ENCODE results near the gene COLEC12.
A peak's percentile ranks its signal among the peaks of the same experiment; 100 is the strongest.

COLEC12 gene

GRCh38 chr18:505483-506122 lies 5.1 kb upstream of the COLEC12 start:
- no peak for DNase-seq

DNA sequence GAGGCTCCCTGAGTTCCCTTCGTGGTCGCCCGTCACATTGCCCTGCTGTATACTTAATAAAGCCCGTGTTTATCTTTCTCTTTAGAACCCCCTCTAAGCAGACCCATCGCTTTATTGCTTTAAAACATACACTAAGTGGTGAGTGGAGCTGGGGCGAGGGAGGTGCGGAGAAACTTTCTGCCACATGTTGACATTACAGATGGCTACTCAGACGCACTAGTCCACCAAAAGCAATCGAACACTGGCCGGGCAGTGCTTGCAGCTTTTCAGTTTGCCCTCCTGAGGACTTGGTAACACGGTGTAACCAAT lies 859 bp upstream of the COLEC12 start:
- no peak for DNase-seq

GRCh38 chr18:499776-500631 lies 497 bp downstream of the COLEC12 start:
- DNase-seq, result no peak

GRCh38 chr18:498931-499775 lies 1.3 kb downstream of the COLEC12 start:
- no peak for DNase-seq

DNA sequence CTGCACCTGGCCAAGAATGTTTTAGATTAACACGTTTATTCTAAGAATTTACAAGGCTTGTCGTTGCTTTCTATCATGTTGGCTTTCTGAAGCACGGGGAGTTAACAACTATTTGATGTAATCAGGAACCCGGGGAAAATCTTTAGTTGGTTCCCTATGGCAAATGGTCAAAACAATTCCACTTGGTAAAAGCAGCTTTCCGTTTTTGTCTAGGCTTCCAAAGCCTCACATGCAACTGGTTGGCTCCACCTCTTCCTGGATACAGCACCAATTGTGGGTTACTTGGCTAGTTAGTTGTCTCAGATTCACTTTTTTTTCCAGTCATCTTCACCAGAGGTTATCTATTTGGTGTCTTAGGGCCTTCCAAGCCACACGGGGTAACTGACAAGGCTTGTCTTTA lies 2.8 kb downstream of the COLEC12 start:
- DNase-seq, result no peak

GRCh38 chr18:495452-495851 lies 5.0 kb downstream of the COLEC12 start:
- no peak for DNase-seq

DNA sequence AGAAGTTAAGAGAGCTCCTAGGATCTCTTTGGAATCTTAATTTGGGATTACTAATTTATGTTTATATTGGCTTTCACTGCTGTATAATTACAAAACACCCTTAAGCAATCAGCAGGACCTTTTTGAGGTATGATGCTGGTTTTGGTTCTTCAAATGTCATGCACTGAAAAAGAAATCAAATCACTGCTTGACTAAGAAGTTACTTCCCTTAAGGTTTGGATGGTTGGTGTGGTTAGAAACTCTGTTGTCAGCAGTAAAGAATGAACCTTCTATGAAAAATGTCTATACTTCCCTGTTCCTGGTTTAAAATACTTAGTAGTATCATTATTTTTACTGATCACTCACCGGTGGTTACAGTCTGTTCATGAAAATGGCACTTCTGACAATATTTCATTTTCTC lies 5.5 kb downstream of the COLEC12 start:
- DNase-seq, result no peak

DNA sequence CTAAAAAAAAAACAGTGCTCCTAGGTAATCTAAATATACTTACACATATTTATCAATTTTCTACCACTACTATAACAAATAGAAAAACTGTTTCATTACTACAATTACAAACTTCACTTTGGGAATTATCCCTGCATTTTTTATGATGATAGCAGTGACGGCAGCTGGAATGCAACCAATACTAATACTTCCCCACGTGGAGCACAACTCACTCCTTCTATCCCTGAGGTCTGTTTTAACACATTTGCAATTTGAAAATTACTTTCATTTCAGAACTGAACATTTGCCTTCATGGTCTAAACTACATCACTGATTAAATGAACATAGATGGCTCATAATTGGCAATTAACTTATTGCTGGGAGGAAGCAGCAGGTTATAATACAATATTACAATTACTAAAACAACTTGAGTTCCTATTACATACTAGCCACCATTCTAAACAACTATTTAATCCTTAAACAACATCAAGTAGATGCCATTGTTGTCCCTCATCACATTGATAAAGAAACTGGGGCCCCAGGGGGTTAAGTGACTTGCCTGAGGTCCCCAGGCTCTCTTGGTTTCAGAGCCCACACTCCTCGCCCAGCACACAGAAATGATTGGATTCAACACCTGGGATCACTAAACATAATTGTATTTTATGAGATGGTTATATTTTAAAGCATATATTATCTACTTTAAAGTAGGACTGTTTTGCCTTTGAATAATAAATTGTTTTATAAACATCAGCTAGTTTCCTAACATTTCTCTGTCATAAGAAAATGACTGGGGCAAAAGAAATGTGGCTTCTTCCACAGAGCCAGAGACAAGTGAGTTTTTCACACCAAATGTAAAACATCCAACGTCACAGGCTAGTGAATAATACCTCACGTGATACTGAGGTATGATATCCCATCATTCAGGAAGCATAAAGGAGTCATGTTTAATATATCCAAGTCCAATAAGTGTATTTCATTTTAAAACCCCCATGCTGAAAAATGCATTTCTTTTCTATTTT lies 6.2 kb downstream of the COLEC12 start:
- no peak for DNase-seq

- no peak for DNase-seq
Measured at GRCh38 chr18:492451-492850, 8.1 kb downstream of the COLEC12 start.

- DNase-seq, result no peak
Measured at GRCh38 chr18:490624-491023, 9.9 kb downstream of the COLEC12 start.

- no peak for DNase-seq
Measured at GRCh38 chr18:490024-490366, 10.5 kb downstream of the COLEC12 start.

GRCh38 chr18:489244-490023 lies 11.1 kb downstream of the COLEC12 start:
- no peak for DNase-seq

- no peak for DNase-seq
Measured at GRCh38 chr18:486929-487740, 13.4 kb downstream of the COLEC12 start.

- DNase-seq, result no peak
Measured at GRCh38 chr18:484749-485464, 15.6 kb downstream of the COLEC12 start.

- DNase-seq, result no peak
Measured at GRCh38 chr18:478681-479080, 21.8 kb downstream of the COLEC12 start.

DNA sequence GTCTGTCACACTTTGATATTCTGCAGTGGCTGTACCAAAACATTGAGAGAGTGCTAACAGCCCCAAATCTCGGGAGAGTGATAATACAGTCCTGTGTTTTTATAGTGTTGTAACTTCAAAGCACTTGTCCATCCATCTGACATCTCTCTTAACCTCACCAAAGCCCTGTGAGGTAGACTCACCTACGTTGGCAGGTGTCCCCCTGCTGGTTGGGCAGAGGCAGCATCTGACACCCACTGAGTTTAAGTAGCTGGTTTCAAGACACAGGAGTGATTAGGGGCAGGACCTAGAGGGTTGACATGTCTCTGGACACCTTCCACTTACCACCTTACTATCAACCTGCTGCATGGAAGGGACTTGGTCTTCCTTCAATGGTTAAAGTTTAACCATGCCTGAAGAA lies 22.9 kb downstream of the COLEC12 start:
- DNase-seq, result peak in 1 of 2 donors; percentile 21

- no peak for DNase-seq
Measured at GRCh38 chr18:476251-476664, 24.2 kb downstream of the COLEC12 start.

DNA sequence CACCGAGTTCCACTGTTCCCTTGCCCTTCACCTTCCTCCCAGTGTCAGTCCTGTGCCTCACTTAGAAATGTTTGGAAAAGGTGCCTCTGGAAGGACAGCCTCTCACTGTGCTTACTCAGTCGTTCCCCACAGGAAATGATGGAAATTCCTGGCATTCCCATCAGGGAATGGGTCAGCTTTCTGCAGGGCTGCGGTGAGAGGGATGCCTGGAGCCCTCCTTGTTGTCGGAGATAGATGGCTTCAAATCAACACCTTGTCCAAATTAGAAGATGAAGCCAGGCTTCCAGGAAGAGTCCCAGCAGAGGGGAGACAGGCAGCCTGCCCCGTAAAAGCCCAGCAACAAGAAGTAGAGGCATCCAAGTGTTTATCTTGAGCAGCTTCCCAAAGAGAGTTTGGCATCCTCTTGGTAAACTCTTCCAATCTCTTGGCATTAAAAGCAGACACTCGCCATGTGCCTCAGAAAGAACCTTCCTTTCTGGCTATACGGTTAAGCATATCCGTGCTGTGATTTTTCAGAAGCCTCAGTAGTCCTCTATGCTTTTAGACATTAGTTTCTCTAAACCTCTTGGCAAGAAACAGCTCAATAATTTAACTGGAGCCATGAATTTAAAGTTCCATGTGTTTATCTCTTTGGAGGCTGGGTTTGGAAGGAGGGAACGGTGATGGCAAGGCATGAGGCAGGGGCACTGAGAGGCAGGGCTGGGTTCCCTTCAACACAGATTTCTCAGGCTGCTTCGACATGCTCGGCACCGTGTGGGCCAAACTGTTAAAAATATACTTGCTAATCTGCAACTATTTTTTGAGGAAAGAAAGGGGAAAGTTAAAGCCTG lies 25.1 kb downstream of the COLEC12 start:
- no peak for DNase-seq

DNA sequence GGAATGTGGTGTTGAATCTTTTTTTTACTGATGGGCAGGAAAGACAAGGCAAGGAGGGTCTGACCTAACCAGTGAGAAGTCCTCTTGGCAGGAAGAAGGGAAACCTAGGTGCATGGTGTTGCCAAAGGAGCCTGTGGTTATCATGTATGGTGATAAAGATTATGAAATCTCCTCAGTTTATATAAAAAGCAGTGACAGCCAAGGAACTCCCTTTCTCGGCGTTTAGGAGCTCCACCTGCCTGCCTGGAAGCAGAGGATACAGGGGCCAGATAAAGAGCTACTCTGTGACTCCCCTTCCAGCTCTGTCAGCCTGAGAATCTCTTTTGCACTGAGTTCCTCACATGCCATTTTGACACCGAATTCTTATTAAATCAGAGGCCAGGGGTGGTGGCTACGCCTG lies 26.1 kb downstream of the COLEC12 start:
- DNase-seq, result no peak

All from stimulated activated CD4-positive, alpha-beta T cell treated with anti-CD3 and anti-CD28 coated beads, Interleukin-2, amount 100 ng/mL, for 24 hours (primary cell).